GM21717 (cell line): ENCODE results near the gene FIBCD1.

Experiments used
- ATAC-seq: cut with Tn5 transposase; IDR thresholded peaks from one replicate; pipeline ENCODE4 v1.9.1; 2021; ENCODE audit warnings: mild to moderate bottlenecking, moderate library complexity; ENCODE audit not compliant: unreplicated experiment

FIBCD1 gene

DNA sequence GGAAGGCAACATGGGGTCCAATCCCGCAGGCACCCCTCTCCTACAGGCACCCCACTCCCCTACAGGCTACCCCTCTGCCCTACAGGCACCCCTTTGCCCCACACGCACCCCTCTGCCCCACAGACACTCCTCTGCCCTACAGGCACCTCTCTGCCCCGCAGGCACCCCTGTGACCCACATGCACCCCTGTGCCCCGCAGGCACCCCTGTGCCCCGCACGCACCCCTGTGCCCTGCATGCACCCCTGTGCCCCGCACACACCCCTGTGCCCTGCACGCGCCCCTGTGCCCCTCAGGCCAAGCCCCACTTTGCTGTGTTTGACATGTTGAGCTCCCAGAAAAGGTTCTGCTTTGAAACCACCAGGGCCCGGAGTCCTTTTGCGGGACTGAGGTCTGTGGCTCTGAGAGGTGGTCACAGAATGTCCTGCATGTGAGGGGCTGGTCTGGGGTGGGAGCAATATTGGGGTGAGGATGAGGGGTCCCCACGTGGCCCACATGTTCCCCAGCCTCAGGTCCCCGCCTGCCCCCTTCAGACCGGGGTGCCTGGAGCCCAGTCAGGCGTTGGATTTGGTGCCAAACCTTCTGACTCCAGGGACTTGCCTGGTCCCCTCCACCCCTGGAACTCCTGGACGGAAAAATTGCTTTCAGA lies 41.8 kb downstream of the FIBCD1 start:
- no peak for ATAC-seq

DNA sequence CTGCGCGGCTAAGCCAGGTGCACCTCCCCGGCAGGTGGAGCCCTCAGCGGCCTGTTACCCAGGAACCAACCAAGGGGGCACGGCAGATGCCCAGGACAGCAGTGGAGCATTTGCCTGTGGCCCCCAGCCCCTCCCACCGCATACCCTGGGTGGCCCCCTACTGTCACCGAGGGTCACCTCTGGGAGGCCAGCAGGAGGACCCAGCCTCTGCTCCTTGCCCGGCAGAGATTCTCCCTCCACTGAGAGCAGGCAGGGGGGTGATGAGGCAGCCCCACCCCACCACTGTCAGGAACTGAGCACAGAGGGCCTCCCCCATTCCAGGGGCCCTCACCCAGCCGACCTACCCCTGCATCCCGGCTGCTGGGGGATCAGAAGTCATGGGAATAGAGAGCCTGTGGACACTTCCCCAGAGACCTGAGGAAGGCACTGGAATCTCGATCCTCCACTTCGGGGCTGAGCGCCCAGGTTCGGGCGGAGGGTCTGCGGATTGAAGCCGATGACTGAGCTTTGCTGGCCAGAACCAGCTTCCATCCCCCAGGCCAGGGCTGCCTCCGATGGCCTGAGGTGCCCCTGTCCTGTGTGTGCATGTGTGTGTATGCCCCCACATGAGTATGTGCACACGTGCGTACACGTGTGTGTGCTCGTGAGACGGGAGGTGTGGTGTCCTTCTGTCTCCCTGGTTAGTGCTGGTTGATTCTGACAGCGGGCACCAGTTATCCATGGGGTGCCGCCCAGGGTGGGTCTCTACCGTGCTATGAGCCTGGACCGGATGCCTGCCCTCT lies 42.6 kb downstream of the FIBCD1 start, which contains the start of gene QRFP:
QRFP (minus strand) TSS at position 580 of the 782 bp plus-strand sequence. CDS start 2,974 bp downstream, outside the sequence.
- no peak for ATAC-seq

DNA sequence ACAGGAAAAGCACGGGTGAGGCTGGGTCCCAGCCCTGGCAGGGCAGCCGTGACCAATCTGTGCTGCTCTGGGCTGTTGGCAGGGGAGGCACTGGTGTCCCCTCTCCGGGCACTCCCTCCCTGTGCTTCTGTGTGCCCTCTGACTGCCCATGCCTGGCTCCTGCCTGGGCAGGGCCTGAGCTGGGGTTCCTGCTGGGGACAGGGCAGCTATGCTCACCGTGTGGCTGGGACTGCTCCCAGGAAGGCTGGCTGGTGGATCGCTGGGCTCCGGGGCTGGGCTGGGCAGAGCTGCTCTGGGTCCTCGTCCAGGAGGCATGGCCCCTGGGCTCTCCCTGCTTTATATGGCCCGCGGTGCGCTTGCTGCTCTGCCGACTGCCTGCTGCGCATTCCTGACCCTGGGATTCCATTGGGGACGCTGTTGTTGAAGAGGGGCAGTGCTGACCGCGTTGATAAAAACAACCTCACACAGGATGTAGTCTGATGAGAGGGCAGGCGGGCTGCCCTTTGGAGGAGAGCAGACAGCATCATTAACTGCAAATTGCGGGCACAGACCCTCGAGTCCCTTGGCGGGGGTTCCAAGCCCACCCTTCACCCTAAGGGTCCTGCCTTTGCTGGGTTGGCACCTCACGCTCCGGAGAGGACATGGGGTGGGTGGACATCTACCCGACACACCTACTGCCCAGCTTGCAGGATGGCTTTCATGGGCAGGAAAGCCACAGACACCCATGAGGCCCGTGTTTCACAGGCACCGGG lies 43.4 kb downstream of the FIBCD1 start:
- no peak for ATAC-seq

DNA sequence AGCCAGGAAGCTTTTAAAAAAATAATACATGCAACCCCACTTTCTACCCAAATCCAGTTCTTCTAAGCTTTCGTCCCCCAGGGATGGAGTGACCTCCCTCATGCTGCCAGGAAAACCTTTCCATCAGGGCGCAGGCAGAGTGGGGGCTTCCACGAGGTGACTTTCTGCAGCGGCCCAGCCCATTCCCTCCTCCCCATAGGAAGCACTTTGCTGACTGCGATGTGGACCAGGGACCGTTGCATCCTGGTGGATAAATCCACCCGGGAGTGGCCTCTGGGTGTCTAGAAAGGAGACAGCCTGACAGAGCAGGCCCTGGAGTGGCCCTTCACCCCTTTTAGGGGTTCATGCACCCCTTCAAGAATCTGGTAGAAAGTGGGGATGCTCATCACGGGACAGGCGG lies 44.0 kb downstream of the FIBCD1 start:
- no peak for ATAC-seq

DNA sequence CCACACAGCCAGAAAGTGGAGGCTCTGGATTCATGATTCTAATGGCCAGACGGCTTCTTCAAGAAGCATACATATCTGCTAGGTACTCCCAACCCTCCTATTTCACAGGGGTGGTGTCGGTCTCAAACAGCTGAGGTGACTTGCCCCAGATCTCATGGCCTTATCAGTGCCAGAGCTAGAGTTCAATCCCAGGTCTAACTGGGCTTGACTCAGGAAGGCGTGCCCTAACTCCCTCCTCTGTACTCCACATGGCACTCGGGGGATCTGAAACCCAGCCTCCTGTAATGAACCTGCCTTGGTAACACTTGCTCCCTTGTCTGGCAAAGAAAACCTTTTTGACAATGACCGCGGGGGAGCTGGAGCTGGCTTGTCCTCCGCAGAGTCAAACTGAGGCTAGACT lies 44.5 kb downstream of the FIBCD1 start:
- no peak for ATAC-seq

DNA sequence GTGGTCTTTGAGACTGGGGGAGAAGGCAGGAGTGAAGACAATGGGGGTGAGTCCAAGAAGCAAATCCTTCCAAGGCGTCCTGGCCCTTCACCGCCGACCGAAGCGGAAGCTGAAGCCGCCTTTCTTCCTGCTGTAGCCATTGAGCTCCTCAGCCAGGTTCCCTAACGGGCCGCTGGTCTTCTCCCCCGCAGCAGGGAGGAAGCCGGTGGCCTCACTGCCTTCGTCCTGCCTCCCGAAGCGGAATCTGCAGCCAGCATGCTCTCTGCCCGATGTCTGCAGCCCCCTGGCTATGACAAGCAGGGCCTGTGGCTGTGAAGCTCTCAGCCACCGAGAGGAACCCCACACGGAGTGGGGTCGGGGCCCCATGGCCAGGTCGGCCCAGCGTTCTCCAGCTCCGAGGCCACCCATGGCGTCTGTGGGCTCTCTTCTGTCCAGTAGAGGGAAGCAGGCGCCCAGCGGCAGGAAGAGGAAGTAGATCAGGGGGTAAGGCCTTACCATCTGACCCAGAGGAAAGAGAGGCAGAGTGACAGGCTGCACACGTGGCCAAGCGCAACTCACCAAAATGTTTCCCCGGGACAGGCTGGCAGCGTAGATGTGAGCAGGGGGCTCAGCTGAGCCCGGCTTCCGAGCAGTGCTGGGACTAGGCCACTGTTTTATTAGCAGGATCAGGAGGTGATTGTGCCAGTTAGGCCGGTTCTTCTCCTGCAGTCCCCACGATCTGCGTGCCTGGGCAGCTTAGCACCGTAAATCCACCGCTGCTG lies 45.5 kb downstream of the FIBCD1 start:
- no peak for ATAC-seq

DNA sequence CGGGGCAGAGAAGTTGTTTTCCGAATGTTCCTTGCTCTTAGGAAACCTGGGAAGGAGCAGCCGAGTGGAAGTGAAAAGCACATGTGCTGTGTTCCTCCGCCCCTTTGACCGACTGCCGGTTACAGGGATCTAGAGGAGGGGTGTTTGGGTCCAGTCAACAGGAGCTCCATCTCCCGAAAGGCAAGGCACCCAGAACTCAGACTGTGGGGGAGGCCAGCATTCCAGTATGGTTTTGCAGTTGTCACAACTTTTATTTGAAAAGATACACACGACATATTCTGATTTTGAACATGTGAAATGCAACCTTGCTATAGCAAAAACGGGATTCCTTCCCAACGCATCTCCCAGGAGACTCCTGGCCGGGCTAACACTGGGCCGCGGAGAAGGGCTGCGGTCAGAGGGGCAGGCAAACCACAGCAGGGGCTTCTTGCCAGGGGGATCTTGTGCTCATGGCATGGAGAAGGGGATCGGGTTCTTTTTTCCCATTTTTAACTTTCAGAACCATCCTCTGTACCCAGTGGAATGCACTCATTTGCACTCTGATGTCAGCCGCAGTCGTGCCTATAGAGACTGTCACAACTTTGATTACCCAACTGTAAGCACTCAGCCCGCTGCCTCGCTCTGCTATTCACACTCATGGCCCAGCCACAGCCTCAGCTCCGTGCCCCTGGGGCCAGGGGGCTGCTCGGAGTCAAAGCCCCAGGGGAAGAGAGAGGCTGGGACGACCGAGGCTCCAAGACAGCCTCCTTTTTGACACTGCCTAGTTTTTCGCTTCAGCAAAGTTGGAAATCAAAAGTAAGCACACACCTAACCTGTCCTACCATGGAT lies 46.4 kb downstream of the FIBCD1 start:
- no peak for ATAC-seq

DNA sequence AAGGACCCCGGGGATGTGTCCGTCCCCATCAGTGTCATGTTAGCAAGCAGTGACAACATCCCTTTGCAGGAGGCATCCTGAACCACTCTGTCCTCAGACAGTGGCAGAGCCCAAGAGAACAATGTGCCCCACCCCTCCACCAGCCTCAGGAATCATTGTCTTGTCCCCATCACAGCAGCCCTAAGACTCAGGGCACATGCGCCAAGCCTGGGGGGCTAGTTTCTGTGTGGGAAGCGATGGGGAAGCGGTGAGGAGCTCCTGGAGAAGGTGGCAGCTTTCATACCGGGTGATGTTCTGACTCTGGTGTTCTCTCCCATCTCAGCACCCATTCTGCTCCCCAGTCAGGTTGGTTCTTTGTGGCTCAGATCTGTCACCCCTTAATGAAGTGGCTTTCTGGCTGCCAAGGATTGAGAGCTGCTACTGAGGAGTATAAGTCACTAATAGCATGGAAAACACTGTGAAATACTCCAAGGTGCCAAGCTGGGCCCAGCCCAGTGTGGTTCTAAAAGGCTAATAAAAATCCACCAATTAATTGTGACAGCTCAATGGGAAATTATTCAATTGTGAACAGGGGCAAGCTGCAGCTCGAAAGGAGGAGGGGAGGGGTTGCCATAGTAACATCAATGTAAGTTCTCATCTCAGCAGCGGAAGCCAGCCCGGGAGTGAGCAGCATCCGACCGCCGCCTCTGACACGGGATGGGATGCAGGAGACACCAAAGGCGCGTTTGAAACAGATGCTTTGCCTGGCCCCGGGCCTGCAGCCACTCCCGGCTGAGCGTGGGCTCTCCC lies 47.2 kb downstream of the FIBCD1 start:
- no peak for ATAC-seq

DNA sequence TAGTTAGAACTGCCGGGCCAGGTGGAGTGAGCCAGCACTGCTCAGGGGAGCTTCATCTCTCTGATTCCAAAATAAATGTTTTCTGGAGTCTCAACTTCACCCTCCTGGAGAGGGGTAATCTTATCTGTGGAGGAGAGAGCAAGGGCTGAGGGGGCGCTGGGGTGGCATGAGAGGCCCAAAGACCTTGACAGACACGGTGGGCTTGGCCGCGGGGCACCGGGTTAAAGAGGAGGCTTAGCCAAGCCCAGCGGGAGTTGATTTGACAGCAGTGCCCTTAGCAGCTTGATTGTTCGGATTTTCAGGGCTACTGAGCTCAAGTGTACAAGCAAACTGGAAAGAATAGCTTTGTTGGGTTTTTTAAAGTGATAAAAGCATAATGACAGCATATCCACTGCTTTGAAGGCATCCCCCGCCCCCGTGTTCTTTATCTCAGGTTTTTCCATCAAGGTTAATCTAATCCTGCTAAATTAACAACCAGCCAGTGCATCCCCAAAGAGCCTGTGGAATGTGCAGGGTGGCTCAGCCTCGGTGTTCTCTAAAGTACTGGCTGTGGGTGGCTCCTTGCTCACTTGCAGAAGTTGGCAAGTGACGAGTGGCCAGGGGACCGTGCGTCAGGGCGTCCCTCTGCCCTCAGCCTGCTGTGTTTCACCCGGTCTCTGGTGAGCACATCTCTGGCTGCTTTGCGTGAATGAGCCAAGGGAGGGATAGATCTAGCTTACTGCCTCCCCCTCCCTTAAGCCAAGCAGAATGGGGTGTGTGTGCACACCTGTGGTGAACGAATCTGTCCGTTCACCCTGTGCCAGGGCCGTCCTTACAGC lies 48.0 kb downstream of the FIBCD1 start:
- no peak for ATAC-seq

DNA sequence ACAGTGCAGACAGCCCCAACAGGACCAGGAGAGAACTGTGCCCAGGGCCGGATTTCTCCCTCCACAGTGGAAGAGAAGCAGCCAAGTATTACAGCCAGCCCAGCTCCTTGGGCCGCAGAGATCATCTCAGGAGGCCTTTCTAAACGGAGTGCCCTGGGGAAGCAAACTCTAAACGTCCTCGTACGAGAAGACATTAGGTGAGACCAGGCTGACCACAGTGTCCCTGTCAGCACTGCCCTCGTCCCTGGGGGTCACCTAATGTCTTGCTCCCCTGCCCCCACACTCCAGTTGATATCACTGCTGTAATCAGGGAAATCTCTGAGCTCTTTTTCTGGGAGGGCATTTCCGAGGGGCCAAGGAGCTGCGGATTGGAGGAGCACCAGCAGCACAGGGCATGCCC lies 48.9 kb downstream of the FIBCD1 start:
- no peak for ATAC-seq

DNA sequence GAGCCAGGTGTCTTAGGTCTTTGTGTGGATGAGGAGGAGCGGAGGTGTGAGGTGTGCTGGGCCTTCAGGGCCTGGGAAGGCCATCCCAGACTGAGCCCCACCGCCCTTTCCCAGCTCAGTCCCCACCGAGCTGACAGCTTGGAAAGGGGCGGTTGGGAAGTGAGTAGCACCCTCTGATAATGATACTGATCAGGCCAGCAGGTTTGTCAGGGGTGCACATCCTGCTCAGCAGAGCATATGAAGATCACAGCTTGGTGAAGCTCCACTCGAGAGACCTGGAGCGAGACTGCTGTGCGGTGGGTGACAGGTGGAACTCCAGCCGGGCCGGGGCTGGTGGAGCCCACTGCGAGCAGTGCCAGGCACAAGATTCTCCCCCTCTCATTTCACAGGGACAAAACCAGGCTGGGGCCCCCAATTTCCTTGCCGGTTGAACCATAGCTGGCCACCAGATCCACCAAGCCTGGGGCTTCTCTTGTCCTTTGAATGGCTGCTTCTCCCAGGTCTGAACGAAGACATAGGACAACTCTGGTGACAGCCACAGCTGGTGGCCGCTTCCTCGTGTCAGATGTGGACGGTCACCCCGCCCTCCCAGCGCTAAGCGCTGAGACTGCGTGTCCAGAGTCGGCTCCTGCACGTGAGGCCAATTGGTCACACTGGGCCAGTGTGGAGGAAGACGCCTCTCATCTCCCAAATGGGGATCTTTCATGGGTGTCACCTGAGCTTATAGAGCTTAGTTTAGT lies 50.7 kb downstream of the FIBCD1 start:
- no peak for ATAC-seq

DNA sequence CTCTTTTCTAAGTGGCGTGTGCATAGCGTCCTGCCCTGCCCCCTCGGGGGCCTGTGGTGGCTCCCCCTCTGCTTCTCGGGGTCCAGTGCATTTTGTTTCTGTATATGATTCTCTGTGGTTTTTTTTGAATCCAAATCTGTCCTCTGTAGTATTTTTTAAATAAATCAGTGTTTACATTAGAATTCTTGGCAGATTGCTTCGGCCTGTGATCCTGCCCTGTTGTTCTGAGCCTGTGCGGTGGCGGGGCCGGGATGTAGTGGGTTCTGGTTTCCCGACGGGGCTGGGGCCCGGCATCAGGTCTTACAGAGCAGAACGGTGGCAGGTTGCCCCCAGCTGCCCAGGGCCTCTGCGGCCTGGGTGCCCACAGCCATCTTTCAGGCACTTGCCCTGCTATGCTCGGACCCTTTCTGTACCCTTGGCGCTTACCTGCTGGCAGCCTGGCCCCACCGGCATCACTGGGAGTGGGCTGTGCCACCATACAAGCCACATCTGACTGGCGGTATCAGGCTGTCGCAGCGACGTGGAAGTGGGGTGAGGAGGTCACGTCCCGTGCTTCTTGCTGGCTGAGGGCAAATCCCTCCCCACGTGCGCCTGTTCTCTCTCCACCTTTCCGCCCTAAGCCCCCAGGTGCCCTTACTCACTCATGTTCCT lies 51.4 kb downstream of the FIBCD1 start:
- no peak for ATAC-seq

DNA sequence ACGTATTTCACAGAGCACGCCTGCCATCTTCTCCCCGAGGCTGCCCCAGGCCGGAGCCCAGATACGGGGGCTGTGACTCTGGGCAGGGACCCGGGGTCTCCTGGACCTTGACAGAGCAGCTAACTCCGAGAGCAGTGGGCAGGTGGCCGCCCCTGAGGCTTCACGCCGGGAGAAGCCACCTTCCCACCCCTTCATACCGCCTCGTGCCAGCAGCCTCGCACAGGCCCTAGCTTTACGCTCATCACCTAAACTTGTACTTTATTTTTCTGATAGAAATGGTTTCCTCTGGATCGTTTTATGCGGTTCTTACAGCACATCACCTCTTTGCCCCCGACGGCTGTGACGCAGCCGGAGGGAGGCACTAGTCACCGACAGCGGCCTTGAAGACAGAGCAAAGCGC lies 52.1 kb downstream of the FIBCD1 start:
- ATAC-seq, result no peak

DNA sequence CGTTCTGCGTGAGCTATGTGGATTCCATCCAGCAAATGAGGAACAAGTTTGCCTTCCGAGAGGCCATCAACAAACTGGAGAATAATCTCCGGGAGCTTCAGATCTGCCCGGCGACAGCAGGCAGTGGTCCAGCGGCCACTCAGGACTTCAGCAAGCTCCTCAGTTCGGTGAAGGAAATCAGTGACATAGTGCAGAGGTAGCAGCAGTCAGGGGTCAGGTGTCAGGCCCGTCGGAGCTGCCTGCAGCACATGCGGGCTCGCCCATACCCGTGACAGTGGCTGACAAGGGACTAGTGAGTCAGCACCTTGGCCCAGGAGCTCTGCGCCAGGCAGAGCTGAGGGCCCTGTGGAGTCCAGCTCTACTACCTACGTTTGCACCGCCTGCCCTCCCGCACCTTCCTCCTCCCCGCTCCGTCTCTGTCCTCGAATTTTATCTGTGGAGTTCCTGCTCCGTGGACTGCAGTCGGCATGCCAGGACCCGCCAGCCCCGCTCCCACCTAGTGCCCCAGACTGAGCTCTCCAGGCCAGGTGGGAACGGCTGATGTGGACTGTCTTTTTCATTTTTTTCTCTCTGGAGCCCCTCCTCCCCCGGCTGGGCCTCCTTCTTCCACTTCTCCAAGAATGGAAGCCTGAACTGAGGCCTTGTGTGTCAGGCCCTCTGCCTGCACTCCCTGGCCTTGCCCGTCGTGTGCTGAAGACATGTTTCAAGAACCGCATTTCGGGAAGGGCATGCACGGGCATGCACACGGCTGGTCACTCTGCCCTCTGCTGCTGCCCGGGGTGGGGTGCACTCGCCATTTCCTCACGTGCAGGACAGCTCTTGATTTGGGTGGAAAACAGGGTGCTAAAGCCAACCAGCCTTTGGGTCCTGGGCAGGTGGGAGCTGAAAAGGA lies 53.3 kb downstream of the FIBCD1 start:
- no peak for ATAC-seq

DNA sequence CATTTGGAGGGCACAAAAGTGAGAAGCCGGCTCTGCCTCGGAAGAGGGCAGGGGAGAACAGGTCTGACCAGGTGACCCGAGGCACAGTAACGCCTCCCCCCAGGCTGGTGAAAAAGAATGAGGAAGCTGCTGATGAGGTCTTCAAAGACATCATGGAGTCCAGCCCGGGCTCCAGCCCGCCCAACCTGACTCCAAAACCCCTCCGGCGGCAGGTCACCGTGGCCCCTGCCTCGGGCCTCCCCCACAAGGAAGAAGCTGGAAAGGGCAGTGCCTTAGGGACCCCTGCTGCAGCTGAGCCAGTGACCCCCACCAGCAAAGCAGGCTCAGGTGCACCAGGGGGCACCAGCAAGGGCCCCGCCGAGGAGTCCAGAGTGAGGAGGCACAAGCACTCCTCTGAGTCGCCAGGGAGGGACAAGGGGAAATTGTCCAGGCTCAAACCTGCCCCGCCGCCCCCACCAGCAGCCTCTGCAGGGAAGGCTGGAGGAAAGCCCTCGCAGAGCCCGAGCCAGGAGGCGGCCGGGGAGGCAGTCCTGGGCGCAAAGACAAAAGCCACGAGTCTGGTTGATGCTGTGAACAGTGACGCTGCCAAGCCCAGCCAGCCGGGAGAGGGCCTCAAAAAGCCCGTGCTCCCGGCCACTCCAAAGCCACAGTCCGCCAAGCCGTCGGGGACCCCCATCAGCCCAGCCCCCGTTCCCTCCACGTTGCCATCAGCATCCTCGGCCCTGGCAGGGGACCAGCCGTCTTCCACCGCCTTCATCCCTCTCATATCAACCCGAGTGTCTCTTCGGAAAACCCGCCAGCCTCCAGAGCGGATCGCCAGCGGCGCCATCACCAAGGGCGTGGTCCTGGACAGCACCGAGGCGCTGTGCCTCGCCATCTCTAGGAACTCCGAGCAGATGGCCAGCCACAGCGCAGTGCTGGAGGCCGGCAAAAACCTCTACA lies 54.2 kb downstream of the FIBCD1 start:
- ATAC-seq, result no peak
